Nephron (organoid): ENCODE data around the gene KIFC3.

ENCODE experiments used
- H3K27ac Mint-ChIP-seq, 3 experiments: 2 replicates each; pipeline ENCODE4 v1.8.0; 2020; ENCODE audit warnings: mixed read lengths in 3 of 3, mild to moderate bottlenecking in 2 of 3, moderate library complexity in 1 of 3
- H3K27me3 Mint-ChIP-seq: 2 replicates; pipeline ENCODE4 v1.8.0; 2021; ENCODE audit warnings: low read depth, mild to moderate bottlenecking, moderate library complexity, mixed read lengths
- H3K36me3 Mint-ChIP-seq: 2 replicates; pipeline ENCODE4 v1.8.0; 2020; ENCODE audit warnings: low read depth, mixed read lengths
- H3K4me1 Mint-ChIP-seq: 2 replicates; pipeline ENCODE4 v1.8.0; 2020; ENCODE audit warnings: mixed read lengths
- H3K4me3 Mint-ChIP-seq, 3 experiments: 2 replicates each; pipeline ENCODE4 v1.8.0; 2020; ENCODE audit warnings: mild to moderate bottlenecking in 3 of 3, mixed read lengths in 3 of 3, moderate library complexity in 2 of 3
- H3K9me3 Mint-ChIP-seq: 2 replicates; pipeline ENCODE4 v1.8.0; 2020; ENCODE audit warnings: mixed read lengths
- CTCF ChIP-seq, 3 experiments: fragments of 200-600 bp; sonication (generic); IDR thresholded peaks; one replicate each; pipeline ENCODE4 v1.5.0; 2021; ENCODE audit warnings: antibody characterized with exemption in 3 of 3; ENCODE audit not compliant: unreplicated experiment in 3 of 3

KIFC3 gene

GRCh38 chr16:57757883-57758282 lies 44.4 kb downstream of the KIFC3 start:
- TF ChIP-seq CTCF (IDR thresholded peaks at IDR 0.05; ENCODE audit: unreplicated experiment in 3 of 3), result no peak
- H3K27me3 Mint-ChIP-seq, result no peaks in the 10 kb centered on the region
- no peak overlapping the region for H3K4me3 Mint-ChIP-seq
- H3K27ac Mint-ChIP-seq, result no peak overlapping the region
- peaks cover 12% of the 10 kb centered on the region for H3K4me1 Mint-ChIP-seq
- H3K9me3 Mint-ChIP-seq, result no peaks in the 10 kb centered on the region
- H3K36me3 Mint-ChIP-seq, result peaks cover 9% of the 10 kb centered on the region

GRCh38 chr16:57757326-57757786 lies 44.9 kb downstream of the KIFC3 start:
- Mint-ChIP-seq H3K27me3 (no peaks in the 10 kb centered on the region), H3K4me3 (no peak overlapping the region), H3K4me1 (peaks cover 12% of the 10 kb centered on the region), H3K9me3 (no peaks in the 10 kb centered on the region), H3K27ac (no peak overlapping the region), H3K36me3 (peaks cover 9% of the 10 kb centered on the region)
- peak; percentile 89 to 95 (median 91) for TF ChIP-seq CTCF (IDR thresholded peaks at IDR 0.05; ENCODE audit: unreplicated experiment in 3 of 3)

- Mint-ChIP-seq H3K4me1 (peaks cover 12% of the 10 kb centered on the region), H3K4me3 (no peak overlapping the region), H3K36me3 (peaks cover 9% of the 10 kb centered on the region), H3K27me3 (no peaks in the 10 kb centered on the region), H3K27ac (no peak overlapping the region), H3K9me3 (no peaks in the 10 kb centered on the region)
- TF ChIP-seq CTCF (IDR thresholded peaks at IDR 0.05; ENCODE audit: unreplicated experiment in 3 of 3), result no peak
Observed at GRCh38 chr16:57756424-57757325, 45.6 kb downstream of the KIFC3 start.

GRCh38 chr16:57755726-57756423 lies 46.4 kb downstream of the KIFC3 start:
- Mint-ChIP-seq H3K9me3 (no peaks in the 10 kb centered on the region), H3K27ac (no peak overlapping the region), H3K36me3 (peaks cover 9% of the 10 kb centered on the region), H3K4me3 (no peak overlapping the region), H3K27me3 (no peaks in the 10 kb centered on the region), H3K4me1 (peaks cover 17% of the 10 kb centered on the region)
- TF ChIP-seq CTCF (IDR thresholded peaks at IDR 0.05; ENCODE audit: unreplicated experiment in 3 of 3), result no peak

GRCh38 chr16:57755061-57755684 lies 47.1 kb downstream of the KIFC3 start:
- no peaks in the 10 kb centered on the region for H3K9me3 Mint-ChIP-seq
- H3K4me1 Mint-ChIP-seq, result peaks cover 20% of the 10 kb centered on the region
- no peaks in the 10 kb centered on the region for H3K27me3 Mint-ChIP-seq
- no peak overlapping the region for H3K27ac Mint-ChIP-seq
- TF ChIP-seq CTCF (IDR thresholded peaks at IDR 0.05; ENCODE audit: unreplicated experiment in 3 of 3), result no peak
- no peak overlapping the region for H3K4me3 Mint-ChIP-seq
- H3K36me3 Mint-ChIP-seq, result peaks cover 8% of the 10 kb centered on the region
